ENCODE data around the gene TBXAS1.

GRCh38 chr7:139985811-139986210 is 156.7 kb downstream of the TBXAS1 start:
- TF ChIP-seq E2F6 (IDR thresholded peaks at IDR 0.05; ENCODE audit: borderline replicate concordance, low read depth), result no peak
- no peak for TF ChIP-seq CTCF (IDR thresholded peaks at IDR 0.05)
- TF ChIP-seq CEBPB (IDR thresholded peaks at IDR 0.05), result no peak
- no peak for TF ChIP-seq MYC (IDR thresholded peaks at IDR 0.05; ENCODE audit: borderline replicate concordance, low read length)
- TF ChIP-seq RAD21 (conservative IDR thresholded peaks at IDR 0.05 in 1 of 2, IDR thresholded peaks at IDR 0.05 in 1 of 2), result no peak
- TF ChIP-seq NPAS2 (CRISPR knock-in tag; IDR thresholded peaks at IDR 0.05; ENCODE audit: borderline replicate concordance), result no peak
- TF ChIP-seq POLR2A (IDR thresholded peaks at IDR 0.05; ENCODE audit: low read length), result no peak
- TF ChIP-seq FOXS1 (CRISPR knock-in tag; IDR thresholded peaks at IDR 0.05), result no peak
- no peak for TF ChIP-seq CHD2 (IDR thresholded peaks at IDR 0.05; ENCODE audit: low read length, partially characterized antibody)
- TF ChIP-seq CBX8 (IDR thresholded peaks at IDR 0.05), result no peak
- TF ChIP-seq BCL3 (IDR thresholded peaks at IDR 0.05), result no peak
- TF ChIP-seq ESRRA (IDR thresholded peaks at IDR 0.05; ENCODE audit: borderline replicate concordance, low read length), result no peak
- TF ChIP-seq GATA3 (IDR thresholded peaks at IDR 0.05; ENCODE audit: borderline replicate concordance), result no peak
